Anterior cingulate cortex (tissue), 58 donors: ENCODE measurements around the gene PDE6D.

ENCODE experiments used
- DNase-seq, 58 donors: peaks; one replicate each; lab custom pipeline; 2025; lab: John Stamatoyannopoulos, UW

Gene PDE6D

DNA sequence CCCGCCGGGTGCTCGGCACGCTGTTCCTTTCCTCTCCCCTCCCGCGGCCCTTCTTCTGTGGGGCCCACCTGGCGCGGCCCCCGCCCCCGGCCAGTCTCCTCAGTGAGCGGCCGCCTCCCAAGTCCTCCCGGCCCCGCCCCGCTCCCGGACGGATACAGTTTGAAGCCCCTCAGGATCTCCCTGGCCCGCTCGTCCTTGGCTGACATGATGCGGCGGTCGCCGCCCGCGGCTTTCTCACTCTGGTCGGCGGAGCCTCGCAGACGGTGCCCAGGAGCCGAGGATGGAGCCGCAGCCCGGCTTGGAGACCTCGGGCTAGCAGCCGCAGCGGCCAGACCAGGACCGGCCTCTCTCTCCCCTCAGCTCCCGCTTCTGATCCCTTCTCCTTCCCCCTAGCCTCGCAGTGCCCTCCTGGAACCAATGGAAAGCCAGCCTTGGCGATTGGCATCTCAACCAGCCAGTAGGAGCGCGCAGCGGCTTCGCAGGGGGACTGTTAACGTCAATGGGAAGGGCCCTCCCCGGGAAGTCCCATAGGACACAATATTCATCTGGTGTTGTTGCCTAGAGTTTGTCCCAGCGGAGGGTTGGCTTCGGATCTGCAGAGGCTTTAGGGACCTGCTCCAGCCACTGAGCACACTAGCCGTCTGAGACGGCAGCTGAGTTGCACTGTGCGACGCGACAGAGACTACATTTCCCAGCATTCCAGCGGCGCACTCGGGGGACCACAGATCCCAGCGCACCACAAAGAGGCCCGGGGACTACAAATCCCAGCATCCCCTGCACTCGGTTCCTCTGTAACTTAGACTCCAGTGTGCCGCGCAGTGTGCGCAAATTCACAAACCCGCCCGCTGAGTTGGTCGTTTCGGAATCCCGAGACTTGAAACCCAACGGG lies at the start of gene PDE6D:
Gene PDE6D (minus strand): TSS at position 374 of the 889 bp plus-strand sequence. CDS start 168 bp downstream, at position 206.
- peak; percentile 87 to 99 (median 97) for DNase-seq

GRCh38 chr2:231821908-231822307 lies 40.8 kb upstream of the PDE6D start:
- DNase-seq, result no peak

DNA sequence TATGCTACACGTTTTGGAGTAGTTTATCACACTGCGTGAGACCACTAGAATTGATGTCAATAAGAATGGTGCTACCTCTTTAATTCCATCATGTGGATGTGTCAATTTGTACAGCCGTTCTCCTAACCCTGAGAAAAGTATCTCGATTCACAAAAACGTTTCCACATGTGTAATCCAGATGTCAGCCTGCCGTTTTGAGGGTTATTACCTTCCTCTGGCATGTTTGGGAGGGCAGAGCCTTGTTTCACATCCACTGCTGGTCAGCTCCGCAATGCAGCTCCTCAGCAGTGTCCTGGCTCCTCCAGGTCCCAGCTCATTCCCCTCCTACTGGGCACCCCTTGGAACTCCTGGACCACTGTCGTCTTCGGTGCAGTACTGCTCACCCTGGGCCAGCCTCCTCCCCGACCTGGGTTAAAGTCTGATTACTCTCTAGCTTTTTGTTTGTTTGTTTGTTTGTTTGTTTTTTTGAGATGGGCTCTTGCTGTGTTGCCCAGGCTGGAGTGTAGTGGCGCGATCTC lies 39.8 kb upstream of the PDE6D start:
- no peak for DNase-seq

DNA sequence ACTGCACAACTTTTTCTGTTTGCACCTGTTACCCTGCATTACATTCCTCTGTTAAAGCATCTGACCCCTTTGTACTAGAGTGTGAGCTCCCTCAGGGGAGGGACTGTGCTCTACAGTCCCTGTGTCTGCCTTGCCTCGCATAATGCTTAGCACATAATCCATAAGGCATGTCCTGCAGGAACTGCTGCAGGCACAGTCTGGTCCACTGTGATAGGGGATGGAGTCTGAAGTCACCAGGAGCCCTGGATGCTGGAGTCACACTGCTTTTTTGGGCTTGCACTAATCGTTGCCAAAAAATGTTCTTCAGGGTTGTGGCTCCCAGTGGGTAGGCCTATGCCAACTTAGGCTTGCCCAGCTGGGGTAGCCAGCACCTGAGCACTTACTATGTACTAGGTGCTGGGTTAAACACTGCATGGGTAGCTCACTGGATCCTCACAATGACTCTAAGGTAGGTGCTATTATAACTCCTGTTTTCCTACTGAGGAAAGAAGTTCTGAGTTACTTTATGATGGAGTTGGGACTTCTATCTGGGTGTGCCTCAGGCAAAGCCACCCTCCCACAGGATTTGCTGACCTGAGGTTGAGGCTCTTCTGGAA lies 38.5 kb upstream of the PDE6D start:
- DNase-seq, result no peak

GRCh38 chr2:231816327-231817026 lies 35.4 kb upstream of the PDE6D start:
- no peak for DNase-seq

- DNase-seq, result no peak
Observed at GRCh38 chr2:231810905-231811304, 29.8 kb upstream of the PDE6D start.

DNA sequence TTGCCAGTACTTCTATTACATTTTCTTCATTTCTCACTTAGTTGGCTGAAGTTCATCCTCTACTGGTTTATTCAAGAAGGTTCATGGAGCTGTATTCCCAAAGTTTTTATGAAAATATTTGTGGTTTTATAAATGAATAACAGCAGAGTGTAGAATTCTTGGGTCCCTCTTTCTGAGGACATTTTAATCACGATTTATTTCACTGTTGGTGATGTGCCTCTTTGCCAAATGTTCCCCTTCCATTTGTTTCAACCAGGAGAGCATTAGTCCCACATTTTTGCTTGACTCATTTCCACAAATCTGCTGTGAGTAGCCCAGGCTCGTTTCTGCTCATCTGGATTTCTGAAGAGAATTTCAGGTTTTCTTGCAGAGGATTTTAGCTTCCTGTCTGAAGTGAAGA lies 25.9 kb upstream of the PDE6D start:
- DNase-seq, result no peak

DNA sequence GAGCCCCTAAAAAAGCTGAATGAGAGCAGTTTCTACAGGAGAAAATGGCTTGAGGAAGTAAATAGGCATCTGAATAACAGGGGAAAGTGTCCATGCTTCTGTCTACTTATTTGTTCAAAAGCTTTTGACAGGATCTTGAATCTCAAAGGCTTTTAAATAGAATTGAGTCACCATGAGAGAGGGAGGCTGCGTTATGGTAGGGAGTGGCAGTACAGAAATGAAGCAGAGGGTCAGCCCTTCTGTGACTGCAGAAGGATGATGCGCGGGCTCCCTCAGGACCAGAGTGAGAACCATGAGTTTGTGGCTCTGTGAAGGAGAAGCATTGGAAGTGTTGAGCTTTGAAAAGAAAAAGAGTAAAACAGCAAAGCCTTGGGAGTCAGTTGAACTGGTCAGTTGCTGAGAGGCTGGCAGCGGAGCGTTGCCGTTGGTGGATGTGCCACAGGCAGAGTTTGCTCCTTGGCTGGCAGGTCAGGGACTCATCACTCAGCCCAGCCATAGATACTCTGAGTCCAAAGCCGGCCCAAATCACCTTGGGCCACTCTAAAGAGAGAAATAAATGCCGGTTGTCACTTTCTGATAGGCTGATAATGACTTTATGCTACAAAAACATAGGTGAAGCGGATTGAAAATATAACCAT lies 22.5 kb upstream of the PDE6D start:
- DNase-seq, result no peak

DNA sequence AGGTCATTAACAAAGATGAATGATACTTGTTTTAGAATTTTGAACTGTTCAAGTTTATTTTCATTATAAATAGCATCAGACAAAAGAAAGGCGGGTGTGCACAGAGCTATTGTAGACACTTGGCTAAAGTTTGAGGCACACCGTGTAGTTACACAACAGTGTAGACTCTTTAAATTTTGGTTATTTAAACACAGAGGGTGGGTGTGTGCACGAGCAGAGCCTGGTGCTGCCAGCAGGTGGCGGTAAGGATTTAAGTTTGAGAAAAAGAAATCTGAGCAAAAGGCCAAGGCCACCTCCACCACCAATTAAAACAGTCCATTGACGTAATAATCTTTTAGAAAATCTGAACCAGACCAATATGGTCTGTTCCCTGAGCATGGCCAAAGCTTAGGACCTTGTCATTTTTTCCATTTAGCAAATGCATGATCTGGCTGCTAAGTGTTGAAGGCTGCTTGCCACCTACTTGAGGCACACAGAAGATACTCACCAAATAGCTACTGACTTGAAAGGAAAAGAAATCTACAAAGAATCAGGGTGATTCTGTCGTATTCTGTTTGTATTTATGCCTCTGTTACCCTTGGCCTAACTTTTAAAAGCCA lies 19.5 kb upstream of the PDE6D start:
- peak in 11 of 58 donors; percentile 4 to 40 (median 15) for DNase-seq

DNA sequence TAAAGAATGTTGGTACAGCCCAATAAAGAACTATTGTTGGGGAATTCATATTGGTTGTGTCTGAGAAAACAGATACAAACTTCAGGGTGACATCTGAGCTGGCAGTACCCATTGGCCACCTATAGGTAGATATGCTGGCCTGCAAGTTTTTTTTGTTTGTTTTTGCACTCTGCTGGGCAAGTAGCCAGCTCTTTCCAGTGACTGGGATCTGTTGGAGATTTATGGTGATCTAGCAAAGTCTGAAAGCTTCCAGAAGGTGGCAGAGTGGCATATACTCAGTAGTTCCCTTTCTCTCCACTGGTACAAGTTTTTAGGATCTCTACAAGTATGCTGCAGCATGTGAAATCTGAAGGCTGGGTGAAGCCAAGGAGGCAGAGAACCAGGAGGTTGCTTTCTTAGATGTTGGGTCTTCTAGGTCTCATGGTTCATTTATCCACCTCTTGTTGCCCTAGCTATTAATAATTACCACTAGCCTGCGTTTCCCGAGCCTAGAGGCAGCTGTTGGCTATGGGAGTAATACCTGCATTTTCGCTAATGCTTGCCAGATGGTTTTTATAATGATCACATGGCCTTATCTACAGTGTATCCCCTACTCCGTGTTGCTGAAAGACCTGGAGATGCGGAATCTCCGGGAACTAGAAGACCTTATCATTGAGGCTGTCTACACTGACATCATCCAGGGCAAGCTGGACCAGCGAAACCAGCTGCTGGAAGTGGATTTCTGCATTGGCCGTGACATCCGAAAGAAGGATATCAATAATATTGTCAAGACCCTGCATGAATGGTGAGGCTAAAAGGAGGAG lies 14.6 kb upstream of the PDE6D start:
- DNase-seq, result peak in 1 of 58 donors; percentile 6

- DNase-seq, result no peak
Observed at GRCh38 chr2:231794383-231794782, 13.3 kb upstream of the PDE6D start.

DNA sequence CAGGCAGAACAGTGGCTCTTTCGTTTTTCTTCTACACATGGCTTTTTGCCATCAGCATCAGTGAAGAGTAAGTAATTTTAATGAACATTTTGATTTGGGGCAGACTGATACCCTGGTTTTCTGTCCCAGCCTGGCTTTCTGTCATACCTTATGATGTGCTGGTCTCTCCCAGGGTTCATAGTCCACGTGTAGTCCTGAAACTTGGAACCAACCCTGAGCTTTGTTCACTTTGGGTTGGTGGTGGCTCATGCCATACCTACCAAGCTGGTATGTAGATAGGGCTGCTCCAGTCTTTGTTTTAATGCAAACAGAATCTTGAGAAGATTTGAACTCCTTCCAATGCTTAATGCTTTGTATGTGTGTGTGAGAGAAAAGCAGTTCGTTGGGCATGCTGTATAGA lies 10.0 kb upstream of the PDE6D start:
- DNase-seq, result no peak

- DNase-seq, result no peak
Observed at GRCh38 chr2:231786917-231787292, 5.8 kb upstream of the PDE6D start.

- peak; percentile 21 to 86 (median 70) for DNase-seq
Observed at GRCh38 chr2:231786177-231786916, 5.3 kb upstream of the PDE6D start, which contains the start of gene COPS7B. TSS of gene COPS7B (plus strand) at chr2:231786445. CDS start at chr2:231788571, 2,126 bp downstream.

GRCh38 chr2:231785822-231786176 lies 4.7 kb upstream of the PDE6D start:
- DNase-seq, result no peak

DNA sequence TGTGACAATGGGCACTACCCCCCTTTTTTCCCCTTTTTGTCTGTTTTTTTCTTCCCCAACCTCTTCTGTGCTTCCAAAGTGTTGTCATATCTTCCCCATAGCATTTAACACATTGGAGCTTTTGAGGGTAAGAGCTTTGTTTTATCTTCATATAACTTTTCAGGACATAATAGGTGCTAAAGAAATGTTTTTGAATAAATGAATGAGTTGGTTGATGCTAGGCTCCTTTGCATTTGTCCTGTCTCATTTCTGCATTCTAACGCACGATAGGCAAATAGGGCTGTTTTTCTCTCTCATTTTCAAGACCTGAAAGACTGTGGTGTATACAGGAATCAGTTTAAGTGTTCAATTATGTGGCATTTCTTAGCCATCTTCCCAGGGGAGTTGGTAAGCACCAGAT lies 4.3 kb upstream of the PDE6D start:
- DNase-seq, result no peak

- peak in 7 of 58 donors; percentile 14 to 56 (median 35) for DNase-seq
Observed at GRCh38 chr2:231781798-231782726, 980 bp upstream of the PDE6D start.
